Stimulated activated CD8-positive, alpha-beta memory T cell treated with anti-CD3 and anti-CD28 coated beads, Interleukin-15, amount 100 ng/mL, for 48 hours (primary cell): Measurements from ENCODE around the gene ZCWPW1.
"Not testable (repeated sequence)": the region's sequence is repeated elsewhere in the genome, so short reads cannot be mapped to it uniquely, and the experiment has no call there.

Experiments
- DNase-seq, 2 donors: peaks; one replicate each; pipeline ENCODE4 v3.0.0-alpha.2; 2020; ENCODE audit warnings: low read depth in 2 of 2

ZCWPW1 gene

DNA sequence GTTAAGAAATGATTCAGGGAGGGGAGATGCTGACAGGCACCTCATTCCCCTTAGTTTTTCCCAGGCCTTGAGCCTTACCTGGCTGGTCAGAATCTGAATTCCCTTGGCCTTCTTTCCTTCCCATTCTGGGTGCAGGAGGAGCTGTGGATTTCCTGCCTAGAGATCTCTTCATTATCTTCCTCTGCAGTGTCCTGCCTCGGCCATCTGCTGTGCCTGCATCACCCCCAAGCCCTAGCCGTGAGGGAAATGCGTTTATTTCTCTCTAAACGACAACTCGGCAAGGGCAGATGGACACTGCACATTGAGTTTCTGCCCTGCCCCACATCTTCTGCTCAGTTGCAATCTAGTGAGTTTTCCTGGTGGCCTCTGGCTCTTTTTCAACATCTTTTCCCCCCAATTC, 26.7 kb downstream of the ZCWPW1 start:
- no peak for DNase-seq

DNA sequence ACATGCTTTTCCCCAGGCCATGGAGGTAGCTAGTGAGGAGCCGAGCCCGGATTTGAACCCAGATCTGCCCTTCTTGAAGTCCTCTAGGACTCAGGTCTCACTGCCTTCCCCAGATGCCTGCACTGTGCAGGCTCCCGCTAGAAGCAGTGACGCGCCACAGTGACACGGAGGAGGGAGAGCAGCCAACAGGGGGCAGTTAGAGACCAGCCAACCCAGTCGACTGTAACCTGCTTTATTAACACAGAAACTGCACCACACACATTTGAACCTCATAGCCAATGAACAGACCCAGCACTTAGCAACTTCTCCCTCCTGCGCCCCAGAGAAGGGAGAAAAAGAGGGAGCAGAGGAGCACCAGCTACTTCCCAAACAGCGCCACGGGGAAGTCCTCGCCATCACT, 27.8 kb downstream of the ZCWPW1 start:
- no peak for DNase-seq

DNA sequence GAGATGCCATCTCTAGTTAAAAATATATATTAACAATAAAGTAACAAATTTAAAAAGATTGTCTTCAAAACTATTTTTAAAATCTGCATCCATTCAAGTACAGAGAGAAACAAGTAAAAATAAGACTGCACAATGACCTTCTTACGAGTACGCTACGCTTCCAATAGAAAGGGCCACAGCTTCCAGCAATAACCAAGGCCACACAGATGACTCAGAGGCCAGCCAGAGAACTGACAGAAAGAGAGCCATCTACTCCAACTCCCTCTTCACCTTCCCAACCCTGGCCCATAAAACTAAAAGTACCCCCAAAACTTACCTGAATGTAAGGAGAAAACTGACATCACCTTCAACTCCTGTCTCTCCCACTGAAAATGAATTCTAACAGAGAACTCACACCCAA, 28.5 kb downstream of the ZCWPW1 start:
- no peak for DNase-seq

DNA sequence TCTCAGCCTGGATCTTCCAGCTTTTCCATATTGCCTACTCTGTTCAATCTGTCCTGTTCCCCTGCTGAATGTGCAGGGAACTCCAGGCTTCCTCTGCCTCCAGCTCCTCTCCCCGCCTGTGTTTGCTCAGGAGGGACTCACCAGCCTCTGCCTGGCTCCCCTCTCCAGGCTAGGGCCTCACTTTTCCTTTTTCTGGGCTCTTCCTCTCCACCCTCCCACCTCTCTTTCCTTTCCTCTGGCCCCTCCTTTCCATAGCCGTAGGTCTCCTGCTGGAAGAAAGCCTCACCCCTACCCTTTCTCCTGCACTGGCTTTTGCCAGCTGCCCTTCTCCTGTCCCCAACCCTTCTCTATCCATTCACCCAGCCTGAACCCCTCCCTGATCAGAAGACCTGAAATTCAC, 30.3 kb downstream of the ZCWPW1 start:
- DNase-seq, result no peak

DNA sequence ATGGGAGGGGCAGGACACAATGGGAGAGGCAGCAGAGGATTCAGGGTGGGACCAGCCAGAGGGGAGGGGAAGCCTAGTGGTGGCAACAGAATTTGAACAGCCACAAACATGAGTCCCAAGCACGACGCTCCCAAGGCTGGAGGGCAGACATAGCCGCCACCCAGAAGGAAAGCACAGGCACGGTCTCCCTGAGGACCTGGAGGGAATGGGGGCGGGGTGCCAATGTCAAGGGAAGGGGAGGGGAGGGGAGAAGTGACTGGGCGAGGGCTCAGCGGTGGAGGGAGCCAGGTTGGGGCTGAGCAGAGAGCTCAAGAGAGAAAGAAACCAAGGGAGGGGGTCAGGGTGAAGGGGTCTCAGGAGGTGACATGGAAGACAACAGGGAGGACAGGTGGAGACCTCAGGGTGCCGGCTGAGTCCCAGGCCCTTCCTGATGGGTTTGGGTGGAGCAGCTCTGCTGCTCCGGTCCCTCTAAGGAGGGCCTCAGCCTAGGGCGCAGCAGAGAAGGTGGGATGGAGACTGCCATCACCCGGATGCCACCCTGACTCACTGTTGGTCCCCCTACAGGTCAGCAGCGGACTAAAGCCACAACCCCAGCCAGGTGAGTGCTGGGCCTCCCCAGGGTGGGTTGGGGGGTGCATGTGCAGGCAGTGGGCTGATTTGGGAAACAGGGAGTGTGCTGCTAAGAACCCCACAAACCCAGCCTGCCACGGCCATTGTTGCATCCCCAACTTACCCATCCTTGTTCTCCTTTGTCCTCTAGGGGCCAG, 31.0 kb downstream of the ZCWPW1 start:
- no peak for DNase-seq

DNA sequence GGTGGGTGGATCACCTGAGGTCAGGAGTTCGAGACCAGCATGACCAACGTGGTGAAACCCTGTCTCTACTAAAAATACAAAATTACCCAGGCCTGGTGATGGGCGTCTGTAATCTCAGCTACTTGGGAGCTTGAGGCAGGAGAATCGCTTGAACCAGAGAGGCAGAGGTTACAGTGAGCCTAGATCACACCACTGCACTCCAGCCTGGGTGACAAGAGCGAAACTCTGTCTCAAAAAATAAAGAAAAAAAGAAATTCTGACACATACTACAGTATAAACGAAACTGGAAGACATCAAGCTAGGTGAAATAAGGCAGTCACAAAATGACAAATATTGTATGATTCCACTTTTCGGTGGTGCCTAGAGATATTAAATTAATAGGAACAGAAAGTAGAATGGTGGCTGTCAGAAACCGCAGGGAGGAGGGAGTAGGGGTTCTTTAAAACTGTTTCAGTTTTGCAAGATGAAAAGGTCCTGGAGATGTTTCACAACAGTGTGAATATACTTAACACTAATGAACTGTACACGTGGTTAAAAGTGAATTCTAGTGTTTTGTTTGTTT, 32.0 kb downstream of the ZCWPW1 start:
- peak; percentile 37 to 40 for DNase-seq

DNA sequence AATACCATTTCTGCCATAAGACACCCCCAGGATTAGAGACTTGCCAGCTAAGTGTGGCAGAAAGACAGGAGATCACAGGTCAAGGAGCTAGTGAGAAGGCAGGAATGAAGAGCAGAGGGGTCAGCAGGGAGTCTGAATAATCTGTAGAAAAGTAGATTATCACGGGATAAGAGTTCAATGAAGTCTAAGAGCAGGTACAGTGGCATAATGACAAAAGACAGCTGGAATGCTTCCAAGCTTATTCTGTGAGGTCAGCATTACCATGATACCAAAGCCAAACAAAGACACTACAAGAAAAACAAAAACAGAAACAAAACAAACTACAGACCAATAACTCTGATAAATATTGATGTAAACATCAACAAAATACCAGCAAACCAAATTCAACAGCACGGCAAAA, 34.4 kb downstream of the ZCWPW1 start:
- DNase-seq, result no peak

DNA sequence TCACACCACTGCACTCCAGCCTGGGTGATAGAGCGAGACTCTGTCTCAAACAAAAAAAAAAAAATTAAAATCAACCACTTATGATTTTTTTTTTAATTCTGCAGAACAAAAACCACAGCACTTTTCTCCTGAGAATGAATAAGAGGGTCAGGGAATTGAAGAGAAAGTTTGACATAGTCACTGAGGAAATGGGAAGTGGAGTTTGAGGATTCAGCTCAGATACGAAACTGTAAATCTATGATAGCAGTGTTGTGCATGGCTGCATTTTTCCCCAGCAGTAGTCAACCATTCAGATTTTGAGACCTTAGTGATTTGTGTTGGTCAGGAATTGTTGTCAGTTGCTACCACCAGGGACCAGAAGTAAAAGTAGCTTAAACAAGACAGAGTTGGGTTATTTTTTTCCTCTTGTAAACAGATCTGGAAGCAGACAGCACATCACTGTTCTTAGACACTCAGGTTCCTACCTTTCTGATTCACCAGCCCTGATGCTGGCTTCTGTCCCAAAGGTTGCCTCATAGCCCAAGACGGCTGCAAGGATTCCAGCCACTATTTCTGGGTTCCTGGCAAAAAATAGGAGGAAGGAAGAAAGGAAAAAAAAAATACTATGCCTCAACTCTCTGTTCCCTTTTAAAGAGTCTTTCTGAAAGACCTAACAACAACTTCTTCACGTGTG, 35.1 kb downstream of the ZCWPW1 start:
- DNase-seq, result no peak

DNA sequence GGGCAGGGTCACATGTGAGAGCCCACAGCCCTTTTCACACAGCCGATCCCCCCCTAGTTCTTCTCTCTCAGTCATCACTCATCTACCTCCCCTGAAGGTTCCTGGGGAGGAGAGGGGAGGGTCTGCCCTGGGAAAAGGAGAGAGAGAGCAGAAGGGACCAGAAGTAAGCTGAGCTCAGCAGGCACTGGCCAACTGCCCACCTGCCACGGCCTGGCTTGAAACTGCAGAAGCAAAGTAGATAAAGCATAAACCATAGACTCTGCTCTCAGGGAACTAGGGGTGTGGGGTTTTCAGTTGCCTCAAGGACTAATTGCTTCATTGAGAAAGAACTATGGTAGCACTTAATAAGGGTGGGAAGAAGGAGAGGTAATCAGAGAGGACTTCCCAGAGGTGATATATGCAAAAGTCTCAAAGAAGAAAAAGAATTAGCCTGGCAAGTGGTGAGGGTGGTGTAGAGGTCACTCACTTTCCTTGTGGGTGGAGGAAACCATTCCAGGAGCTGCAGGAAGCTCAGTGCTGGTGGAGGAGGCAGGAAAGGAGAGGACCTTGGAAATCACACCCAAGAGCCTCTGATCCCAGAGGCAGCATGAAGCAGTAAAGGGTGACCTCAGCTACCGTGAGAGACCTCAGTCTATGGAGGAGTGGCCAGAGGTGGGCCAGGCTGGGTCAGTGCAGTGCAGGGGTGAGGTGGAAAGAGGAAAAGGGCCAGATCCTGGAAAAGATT, 38.1 kb downstream of the ZCWPW1 start:
- no peak for DNase-seq

DNA sequence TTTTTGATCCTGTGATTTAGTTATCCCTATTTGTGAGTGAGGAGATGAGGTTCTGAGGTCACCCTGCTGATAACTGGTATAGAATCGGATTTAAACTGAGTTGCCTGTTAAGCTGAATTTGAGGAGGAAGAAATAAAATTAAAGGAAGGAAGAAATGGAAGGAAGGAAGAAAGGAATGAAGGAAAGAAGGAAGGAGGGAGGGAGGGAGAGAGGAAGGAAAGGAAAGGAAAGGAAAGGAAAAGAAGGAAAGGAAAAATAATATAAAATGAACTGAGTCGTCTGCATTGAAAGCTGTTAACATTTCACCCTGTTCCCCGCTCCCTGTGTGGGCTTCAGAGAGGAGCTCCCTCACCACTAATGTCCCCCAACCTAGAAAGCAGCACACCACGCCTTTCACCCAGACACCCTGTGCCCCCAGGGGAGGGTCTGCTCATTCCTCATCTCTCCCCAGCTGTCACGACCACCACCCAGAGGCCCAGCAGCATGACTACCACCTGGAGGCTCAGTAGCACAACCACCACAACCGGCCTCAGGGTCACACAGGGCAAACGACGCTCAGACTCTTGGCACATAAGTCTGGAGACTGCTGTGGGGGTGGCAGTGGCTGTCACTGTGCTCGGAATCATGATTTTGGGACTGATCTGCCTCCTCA, 38.9 kb downstream of the ZCWPW1 start:
- DNase-seq, result no peak

DNA sequence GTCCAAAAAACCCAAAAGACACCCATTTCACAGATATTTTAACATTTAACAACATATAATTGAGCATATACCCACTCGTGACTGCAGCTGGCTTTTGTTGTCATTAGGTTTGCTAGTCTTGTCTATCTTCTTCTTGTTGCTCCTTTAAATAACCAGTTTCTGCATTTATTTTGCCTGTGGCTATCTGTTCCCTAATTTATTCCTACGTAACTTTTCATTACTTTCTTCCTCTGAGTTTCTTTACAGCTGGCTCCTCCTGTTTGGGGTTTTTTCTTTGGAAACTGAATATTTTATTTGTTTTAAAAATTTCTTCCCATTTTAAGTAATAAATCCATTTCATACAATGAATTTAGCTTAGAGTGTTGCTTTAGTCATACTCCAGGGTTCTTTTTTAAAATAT, 40.8 kb downstream of the ZCWPW1 start:
- no peak for DNase-seq

DNA sequence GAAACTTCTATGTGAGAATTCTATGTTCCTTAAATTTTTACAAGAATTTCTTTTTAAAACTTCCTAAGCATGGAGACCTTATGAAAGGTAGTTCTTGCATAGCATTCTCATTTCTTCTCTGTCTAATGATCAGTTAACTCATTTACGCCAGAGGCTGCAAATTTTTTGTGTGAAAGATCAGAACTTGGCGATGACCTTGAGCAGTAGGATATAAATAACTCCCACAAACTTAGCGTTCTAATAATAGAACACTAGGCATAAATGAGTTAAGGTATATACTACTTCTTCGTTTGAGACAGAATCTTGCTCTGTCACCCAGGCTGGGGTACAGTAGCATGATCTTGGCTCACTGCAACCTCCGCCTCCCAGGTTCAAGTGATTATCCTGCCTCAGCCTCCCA, 41.6 kb downstream of the ZCWPW1 start:
- DNase-seq, result no peak

DNA sequence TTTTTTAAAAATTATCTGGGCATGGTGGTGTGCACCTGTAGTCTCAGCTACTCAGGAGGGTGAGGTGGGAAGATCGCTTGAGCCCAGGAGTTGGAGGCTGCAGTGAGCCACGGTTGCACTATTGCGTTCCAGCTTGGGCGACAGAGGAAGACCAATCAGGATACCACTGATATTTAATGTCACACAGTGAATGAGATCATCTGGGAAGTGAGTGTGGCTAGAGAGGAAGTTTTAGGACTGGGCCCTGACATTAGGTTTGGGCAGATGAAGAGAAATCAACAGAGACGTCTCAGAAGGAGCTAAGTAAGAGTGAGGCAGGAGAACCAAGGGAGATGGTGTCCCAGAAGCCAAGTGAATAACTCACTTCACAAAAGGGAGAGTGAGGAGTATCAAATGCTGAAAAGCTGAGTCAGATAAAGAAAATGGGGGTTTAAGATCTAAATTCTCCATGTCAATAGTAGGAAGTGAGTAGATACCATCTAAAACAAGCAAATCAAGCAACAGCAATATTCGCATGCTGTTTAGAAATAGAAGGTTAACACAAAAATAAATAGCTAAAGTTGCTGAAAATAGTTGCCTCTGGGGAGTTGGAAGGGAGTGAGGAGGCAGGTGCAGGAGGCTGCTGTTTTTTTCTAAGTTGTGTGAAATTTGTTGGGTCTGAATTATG, 43.7 kb downstream of the ZCWPW1 start:
- no peak for DNase-seq

DNA sequence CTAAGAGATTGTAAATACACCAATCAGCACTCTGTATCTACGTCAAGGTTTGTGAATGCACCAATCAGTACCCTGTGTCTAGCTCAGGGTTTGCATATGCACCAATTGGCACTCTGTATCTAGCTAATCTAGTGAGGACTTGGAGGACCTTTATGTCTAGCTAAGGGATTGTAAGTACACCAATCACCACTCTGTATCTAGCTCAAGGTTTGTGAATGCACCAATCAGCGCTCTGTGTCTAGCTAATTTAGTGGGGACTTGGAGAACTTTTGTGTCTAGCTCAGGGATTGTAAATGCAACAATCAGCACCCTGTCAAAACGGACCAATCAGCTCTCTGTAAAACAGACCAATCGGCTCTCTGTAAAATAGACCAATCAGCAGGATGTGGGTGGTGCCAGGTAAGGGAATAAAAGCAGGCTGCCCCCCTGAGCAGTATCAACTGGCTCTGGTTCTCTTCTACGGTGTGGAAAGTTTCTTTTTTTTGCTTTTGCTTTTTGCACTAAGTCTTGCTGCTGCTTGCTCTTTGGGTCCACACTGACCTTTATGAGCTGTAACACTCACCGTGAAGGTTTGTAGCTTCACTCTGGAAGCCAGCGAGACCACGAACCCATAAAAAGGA, 46.2 kb downstream of the ZCWPW1 start:
- not testable (repeated sequence) for DNase-seq

DNA sequence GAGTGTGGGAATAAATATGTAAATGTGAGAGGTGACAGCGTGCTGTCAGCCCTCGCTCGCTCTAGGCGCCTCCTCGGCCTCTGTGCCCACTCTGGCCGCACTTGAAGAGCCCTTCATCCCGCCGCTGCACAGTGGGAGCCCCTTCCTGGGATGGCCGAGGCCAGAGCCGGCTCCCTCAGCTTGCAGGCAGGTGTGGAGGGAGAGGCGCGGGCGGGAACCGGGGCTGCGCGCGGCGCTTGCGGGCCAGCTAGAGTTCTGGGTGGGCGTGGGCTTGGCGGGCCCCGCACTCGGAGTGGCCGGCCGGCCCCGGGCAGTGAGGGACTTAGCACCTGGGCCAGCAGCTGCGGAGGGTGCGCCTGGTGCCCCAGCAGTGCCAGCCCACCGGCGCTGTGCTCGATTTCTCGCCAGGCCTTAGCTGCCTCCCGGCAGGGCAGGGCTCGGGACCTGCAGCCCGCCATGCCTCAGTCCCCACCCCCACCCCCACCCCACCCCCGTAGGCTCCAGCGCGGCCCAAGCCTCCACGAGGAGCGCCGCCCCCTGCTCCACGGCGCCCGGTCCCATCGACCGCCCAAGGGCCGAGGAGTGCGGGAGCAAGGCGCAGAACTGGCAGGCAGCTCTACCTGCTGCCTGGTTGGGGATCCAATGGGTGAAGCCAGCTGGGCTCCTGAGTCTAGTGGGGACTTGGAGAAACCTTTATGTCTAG, 46.8 kb downstream of the ZCWPW1 start:
- DNase-seq, result not testable (repeated sequence)

DNA sequence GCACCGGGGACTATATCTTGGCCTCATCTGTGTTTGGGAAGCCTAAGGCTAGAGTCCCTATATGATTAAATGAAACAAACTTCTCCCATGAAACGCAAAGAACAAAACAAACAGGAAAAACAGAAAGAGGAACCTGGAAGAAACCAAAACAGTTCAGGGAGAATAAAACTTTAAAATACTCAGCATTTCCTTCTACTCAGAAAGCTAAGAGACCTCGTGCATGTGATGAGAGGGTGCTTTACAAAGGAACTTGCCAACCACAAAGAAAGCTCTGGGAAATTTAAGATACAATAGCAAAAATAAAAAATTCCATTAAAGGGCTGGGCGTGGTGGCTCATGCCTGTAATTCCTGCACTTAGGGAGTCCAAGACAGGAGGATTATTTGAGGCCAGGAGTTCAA, 48.3 kb downstream of the ZCWPW1 start:
- DNase-seq, result no peak

DNA sequence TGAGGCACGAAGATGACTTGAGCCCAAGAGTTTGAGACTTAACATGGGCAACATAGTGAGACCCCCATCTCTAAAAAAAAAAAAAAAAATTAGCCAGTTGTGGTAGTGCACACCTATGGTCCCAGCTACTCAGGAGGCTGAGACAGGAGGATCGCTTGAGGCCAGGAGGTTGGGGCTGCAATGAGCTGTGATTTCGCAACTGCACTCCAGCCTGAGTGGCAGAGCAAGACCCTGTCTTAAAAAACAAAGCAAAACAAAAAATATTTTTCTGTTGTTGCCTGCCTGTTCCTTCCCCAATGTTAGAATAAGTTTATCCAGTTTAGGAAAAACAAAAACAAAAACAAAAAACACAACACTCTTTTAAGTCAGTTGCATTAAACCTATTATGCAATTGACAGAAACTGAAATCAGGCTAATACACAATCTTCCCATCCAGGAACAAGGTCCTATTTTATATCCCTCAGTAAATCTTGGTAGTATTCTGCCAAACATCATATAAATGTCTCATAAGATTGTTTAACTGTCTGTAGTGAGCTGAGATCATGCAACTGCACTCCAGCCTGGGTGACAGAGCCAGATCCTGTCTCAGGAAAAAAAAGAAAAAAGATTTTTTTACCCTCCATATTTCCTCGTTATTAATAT, 50.3 kb downstream of the ZCWPW1 start:
- no peak for DNase-seq

DNA sequence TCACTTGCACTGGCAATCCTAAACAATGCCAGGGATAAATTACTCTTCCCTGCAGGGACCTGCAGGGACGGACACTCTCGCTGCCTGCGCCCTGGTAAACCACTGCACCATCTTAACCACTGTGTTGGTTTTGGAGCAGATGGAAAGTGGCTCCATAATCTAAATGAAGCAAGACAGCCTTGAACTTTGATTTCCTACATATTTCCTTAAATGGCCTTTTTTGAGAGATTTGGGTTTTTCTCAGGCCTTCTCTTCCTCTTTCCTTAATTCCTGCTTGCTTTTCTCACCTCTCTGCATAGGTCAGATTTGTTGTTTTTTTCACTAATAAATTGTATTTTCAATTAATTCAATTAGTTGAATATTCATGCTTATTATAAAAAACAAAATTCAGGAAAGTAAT, 52.4 kb downstream of the ZCWPW1 start:
- no peak for DNase-seq

DNA sequence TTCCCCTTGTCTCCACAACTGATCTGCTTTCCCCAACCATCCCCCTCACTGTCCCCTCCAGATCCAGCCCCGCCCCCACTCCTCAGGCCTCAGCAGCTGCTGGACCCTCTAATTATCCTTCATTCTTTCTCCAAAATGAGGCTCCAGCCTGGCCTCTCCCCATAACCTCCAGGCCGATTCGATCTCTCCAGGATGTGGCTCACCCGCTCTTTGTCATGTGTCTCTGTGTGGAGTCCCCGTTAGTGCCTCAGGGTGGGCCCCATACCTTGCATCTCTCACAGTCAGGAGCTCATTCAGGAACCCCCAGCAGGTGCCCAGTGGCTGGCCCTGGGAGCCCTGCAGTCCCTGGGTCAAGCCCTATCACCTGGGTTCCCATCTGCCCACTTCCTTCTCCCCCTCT, 53.9 kb downstream of the ZCWPW1 start:
- DNase-seq, result no peak
